SJSA1 (cell line): ENCODE data around the gene RCAN3. TPM values are rescaled to one million over a fixed set of nuclear protein-coding genes. Genes with fewer than 3 reads are reported as not detected.
A peak's percentile ranks its signal among the peaks of the same experiment; 100 is the strongest.
"Not testable (repeated sequence)": the region's sequence is repeated elsewhere in the genome, so short reads cannot be mapped to it uniquely, and the experiment has no call there.

ENCODE experiments used
- DNase-seq, 2 experiments: peaks; one replicate each; pipeline ENCODE4 v3.0.0-alpha.2; 2015 to 2020; ENCODE audit warnings: low spot score in 2 of 2, low read depth in 1 of 2
- H3K27ac ChIP-seq: fragments of 250-450 bp; sonication (Bioruptor Pico); 2 replicates; pipeline ENCODE4 v1.5.1; 2020; ENCODE audit warnings: mild to moderate bottlenecking, moderate library complexity
- H3K27me3 ChIP-seq: fragments of 250-450 bp; sonication (Bioruptor Pico); replicated peaks from 2 replicates; pipeline ENCODE4 v1.5.1; 2020; ENCODE audit warnings: mild to moderate bottlenecking, moderate library complexity
- H3K36me3 ChIP-seq: fragments of 250-450 bp; sonication (Bioruptor Pico); 2 replicates; pipeline ENCODE4 v1.5.1; 2020; ENCODE audit warnings: mild to moderate bottlenecking
- H3K4me1 ChIP-seq: fragments of 250-450 bp; sonication (Bioruptor Pico); replicated peaks from 2 replicates; pipeline ENCODE4 v1.6.1; 2021; ENCODE audit warnings: mild to moderate bottlenecking
- H3K4me3 ChIP-seq: fragments of 250-450 bp; sonication (Bioruptor Pico); 2 replicates; pipeline ENCODE4 v1.5.1; 2020; ENCODE audit warnings: mild to moderate bottlenecking
- H3K9me3 ChIP-seq: fragments of 250-450 bp; sonication (Bioruptor Pico); replicated peaks from 2 replicates; pipeline ENCODE4 v1.5.1; 2020; ENCODE audit warnings: mild to moderate bottlenecking
- total RNA-seq: library from RNA; depleted of rRNA; stranded (reverse); fragments of >200 nt; shearing (Covaris generic); gene quantifications from 2 replicates; pipeline ENCODE4 v1.2.3, GENCODE V29; 2014; rRNA removed

The RCAN3 gene
- total RNA-seq, result 13.4 and 17.7 TPM in 2 replicates

DNA sequence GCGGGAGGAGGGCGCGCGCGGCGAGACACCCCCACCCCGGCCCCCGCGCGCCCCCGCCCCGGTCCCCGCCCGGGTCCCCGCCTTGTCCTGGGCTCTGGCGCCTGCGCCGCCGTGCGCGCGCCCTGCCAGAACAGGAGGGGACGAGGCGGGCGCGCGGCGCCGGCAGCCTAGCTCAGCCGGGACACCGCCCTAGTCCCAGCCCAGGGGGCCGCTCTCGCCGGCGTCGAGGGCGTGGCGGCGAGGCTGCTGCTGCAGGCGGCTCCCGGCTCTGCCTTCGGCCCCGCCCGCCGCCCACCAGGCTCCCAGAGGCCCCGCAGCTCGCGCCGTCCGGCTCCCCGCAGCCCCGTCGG, at the start of gene RCAN3:
TSS of gene RCAN3 (plus strand) at position 128 of the 350 bp plus-strand sequence. CDS start 11,537 bp downstream, outside the sequence.
- peak within 1 kb of the TSS; percentile 84 for H3K27ac ChIP-seq
- peak within 1 kb of the TSS; percentile 78 for H3K4me3 ChIP-seq
- peaks cover 18% of the 10 kb centered on the region for H3K4me1 ChIP-seq
- DNase-seq, result peak; percentile 70 to 90
- no peaks in the 10 kb centered on the region for H3K9me3 ChIP-seq
- no peaks in the 10 kb centered on the region for H3K36me3 ChIP-seq
- no peaks in the 10 kb centered on the region for H3K27me3 ChIP-seq

DNA sequence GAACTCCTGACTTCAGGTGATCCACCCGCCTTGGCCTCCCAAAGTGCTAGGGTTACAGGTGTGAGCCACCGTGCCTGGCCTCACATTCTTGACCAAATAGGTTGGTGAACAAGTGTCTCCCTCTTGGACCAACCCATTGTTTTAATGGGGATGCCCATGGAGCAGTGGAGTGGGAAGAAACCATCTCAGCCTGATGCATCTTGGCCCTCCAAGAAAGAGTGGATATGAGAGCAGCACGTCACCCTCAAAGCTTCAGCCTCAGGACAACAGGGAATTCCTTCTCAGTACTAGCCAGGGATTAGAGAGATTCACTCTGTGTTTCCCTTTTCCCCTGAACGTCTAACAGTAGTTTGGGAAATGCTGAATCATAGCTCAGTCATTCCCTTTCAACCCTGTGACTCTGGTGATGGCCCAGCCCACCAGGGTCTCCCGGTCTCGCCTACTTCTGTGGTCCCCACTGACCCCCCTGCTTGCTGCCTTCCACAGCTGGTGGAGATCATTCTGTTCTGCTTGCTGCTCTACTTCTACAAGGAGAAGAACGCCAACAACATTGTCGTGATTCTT, 49.6 kb upstream of the RCAN3 start:
- 0 out of 2 replicates have a peak, but pooled peaks cover 4% of the 10 kb centered on the region for H3K4me1 ChIP-seq
- peaks cover 56% of the 10 kb centered on the region for H3K36me3 ChIP-seq
- H3K27ac ChIP-seq, result no peak overlapping the region
- no peak overlapping the region for H3K4me3 ChIP-seq
- DNase-seq, result no peak
- no peaks in the 10 kb centered on the region for H3K9me3 ChIP-seq
- no peaks in the 10 kb centered on the region for H3K27me3 ChIP-seq

DNA sequence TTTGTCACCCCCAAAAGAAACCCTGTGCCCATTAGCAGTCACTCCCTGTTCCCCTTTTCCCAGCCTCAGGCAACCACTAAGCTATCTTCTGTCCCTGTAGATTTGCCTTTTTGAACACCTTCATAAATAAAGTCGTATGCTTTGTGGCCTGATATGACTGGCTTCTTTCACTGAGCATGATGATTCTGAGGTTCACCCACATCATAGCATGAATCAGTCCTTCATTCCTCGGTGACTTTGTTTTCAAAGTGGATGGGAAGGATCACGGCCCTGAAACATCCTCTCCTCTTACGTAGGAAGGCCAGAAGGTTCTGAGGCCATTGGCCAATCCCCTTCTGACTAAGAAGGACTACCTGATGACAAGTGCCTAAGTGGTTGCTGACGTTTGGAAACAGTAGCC, 48.0 kb upstream of the RCAN3 start:
- H3K36me3 ChIP-seq, result peaks cover 54% of the 10 kb centered on the region
- no peak overlapping the region for H3K4me3 ChIP-seq
- no peak overlapping the region for H3K27ac ChIP-seq
- H3K27me3 ChIP-seq, result no peaks in the 10 kb centered on the region
- no peak for DNase-seq
- no peaks in the 10 kb centered on the region for H3K9me3 ChIP-seq
- 0 out of 2 replicates have a peak, but pooled peaks cover 4% of the 10 kb centered on the region for H3K4me1 ChIP-seq

DNA sequence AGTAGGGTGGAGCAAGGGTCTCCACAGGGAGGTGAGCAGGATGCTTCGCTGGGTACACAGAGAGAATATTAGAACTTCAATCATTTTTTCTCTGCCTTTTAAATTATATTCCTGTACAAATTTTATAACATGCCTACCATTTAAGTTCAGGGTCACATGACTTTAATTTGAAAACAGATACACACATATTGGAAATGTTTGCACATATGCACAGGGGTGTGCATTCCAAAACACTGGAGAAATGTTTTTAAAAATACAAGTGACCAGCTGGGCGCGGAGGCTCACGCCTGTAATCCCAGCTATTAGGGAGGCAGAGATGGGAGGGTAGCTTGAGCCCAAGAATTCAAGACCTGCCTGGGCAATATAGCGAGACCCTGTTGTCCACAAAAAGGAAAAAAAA, 47.4 kb upstream of the RCAN3 start:
- Histone ChIP-seq H3K4me1 (0 out of 2 replicates have a peak, but pooled peaks cover 4% of the 10 kb centered on the region), H3K27me3 (no peaks in the 10 kb centered on the region), H3K36me3 (peaks cover 55% of the 10 kb centered on the region), H3K27ac (no peak overlapping the region), H3K4me3 (no peak overlapping the region), H3K9me3 (no peaks in the 10 kb centered on the region)
- DNase-seq, result no peak

DNA sequence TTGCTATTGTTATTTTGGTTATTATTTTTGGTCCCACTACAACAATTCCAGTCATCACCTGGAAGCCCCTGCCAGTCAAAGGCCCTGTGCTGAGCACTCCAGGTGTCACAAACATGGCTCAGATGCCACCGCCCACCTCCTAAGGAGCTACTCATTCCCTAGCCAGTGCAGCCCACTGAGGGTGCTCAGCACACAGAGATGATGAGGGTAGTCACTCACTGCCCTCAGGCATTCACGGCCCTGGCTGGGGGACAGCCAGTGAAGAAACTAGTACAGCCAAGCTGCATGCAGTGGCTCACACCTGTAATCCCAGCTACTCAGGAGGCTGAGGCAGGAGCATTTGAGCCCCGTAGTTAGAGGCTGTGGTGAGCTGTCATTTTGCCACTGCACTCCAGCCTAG, 44.8 kb upstream of the RCAN3 start:
- H3K27me3 ChIP-seq, result no peaks in the 10 kb centered on the region
- DNase-seq, result no peak
- no peak overlapping the region for H3K4me3 ChIP-seq
- no peaks in the 10 kb centered on the region for H3K9me3 ChIP-seq
- no peak overlapping the region for H3K27ac ChIP-seq
- H3K4me1 ChIP-seq, result 0 out of 2 replicates have a peak, but pooled peaks cover 4% of the 10 kb centered on the region
- peaks cover 56% of the 10 kb centered on the region for H3K36me3 ChIP-seq

DNA sequence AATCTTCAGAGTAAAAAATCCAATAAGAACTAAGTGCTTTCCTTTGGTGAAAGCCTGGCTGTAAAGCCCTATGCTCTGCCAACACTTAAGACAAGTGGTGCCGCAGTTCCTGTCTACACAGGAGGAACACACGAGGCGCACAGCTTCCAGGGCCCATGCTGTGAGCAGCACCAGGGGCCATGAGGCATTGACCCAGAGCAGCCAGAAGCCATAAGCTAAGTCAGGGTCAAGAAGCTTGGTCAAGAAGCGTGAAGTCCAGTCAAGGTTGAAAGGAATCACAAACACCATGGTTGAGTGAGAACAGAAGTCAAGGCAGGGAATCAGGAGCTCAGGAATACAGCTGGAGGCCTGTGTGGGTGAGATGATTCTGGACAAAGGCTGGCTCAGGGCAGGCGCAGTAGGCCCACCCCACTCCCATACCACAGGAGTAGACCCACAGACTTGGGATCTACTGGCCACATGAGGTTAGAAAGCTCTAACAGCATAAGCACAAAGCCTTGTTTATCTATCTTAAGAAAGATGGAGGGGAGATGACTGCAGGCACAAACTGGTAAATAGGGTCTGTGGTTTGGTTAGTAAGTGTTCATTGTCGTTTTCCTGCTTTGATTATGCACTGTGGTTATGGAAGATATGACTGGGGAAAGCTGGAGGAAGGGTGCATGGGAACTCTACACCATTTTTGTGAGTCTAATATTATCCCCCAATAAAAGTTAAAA, 42.9 kb upstream of the RCAN3 start:
- H3K4me1 ChIP-seq, result no peaks in the 10 kb centered on the region
- no peak overlapping the region for H3K27ac ChIP-seq
- H3K9me3 ChIP-seq, result no peaks in the 10 kb centered on the region
- no peak for DNase-seq
- H3K36me3 ChIP-seq, result peaks cover 53% of the 10 kb centered on the region
- no peak overlapping the region for H3K4me3 ChIP-seq
- H3K27me3 ChIP-seq, result no peaks in the 10 kb centered on the region

DNA sequence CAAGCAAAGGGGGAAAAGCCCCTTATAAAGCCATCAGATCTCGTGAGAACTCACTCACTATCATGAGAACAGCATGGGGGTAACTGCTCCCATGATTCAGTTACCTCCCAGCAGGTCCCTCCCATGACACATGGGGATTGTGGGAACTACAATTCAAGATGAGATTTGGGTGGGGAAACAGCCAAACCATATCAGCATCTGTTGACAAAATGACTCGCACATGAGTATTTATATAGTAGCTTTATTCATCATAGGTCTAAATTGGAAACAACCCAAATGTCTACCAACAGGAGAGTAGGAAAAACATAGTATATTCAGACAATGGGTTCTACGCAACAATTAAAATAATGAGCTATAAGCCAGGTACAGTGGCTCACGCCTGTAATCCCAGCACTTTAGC, 40.5 kb upstream of the RCAN3 start:
- not testable (repeated sequence) for H3K4me3 ChIP-seq, H3K27me3 ChIP-seq, H3K4me1 ChIP-seq, H3K9me3 ChIP-seq, H3K27ac ChIP-seq
- H3K36me3 ChIP-seq, result peaks cover 55% of the 10 kb centered on the region
- peak in 1 of 2 experiments; percentile 12 for DNase-seq

DNA sequence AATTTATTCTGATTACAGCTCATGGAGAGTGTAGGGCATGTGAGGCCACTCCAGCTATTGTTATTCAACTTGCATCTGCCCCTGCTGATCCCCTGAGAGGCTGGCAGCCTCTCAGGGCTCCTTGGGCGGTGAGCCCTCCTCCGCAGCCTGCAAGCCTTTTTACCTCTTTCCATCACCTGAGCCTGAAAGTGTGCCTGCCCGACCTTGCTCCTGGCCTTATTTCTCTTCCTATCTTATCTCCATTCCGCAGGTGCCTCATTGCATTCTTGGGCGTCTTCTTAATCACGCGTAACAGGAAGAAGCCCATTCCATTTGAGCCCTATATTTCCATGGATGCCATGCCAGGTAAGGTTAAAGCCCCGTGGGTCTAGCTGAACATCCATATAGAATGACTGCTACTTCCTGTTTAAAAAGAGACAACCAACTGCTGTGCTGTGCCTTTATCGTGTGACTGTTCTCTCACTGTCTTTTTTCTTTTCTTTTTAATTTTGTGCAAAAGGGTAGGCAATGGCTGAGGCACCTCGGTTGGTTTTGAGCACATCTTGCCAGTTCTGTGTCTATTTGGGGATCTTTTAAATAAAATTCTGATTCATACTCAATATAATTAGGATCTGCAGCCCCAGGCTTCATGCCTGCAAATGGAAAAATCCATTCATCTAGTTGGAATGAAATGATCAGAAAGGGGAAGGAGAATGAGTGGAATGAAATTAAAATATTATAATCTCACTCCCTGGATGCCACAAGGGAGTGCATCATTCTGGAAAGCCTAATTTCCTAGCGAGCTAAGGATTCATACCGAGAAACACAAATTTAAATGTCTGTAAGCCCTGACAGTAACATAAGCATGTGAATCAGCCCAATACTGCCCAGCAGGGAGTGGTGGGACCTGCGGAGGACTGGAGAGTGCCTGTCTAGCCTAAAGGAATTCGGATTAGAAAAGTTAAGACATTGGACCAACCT, 38.6 kb upstream of the RCAN3 start:
- Histone ChIP-seq H3K4me3 (no peak overlapping the region), H3K4me1 (no peaks in the 10 kb centered on the region), H3K27ac (no peak overlapping the region), H3K9me3 (no peaks in the 10 kb centered on the region), H3K27me3 (no peaks in the 10 kb centered on the region), H3K36me3 (peaks cover 49% of the 10 kb centered on the region)
- no peak for DNase-seq

DNA sequence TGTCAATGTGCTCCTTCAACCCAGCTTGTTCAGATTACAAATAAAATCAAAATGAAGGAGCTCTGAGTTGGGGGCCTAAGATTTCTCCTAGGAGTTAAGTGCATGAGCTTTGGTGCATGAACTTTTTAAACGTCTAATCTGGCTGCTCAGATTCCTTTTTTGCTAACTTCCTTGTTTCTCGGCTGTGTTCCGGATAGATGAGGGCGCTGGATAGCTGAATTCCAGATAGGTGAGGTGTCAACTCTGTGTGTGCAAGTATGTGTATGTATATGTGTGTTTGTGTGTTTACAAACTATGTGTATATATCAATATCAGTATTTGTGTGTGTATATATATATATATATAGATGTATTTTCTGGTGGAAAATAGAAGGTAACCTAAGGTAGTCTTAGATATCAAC, 37.5 kb upstream of the RCAN3 start:
- Histone ChIP-seq H3K4me3 (no peak overlapping the region), H3K4me1 (no peaks in the 10 kb centered on the region), H3K27me3 (no peaks in the 10 kb centered on the region), H3K27ac (no peak overlapping the region), H3K36me3 (peaks cover 48% of the 10 kb centered on the region), H3K9me3 (no peaks in the 10 kb centered on the region)
- DNase-seq, result no peak

DNA sequence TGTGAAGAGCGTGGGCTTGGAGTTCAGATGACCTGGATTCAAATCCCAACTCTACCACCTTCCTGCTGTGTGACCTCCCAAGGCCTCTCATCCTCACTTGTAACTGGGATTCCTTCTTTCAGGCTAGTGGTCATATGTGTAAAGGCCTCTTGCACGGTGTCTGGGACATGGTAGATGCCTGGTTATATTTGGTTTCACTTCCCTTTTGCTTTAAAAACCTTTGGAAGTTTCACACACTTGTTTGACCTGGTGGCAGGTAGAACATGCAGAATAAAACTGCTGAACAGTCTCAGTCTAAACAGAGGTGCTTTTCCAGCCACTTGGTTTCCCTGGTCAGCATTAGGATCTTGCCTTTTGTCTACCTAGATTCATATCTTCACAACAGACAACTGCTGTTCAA, 37.0 kb upstream of the RCAN3 start:
- Histone ChIP-seq H3K36me3 (peaks cover 43% of the 10 kb centered on the region), H3K4me3 (no peak overlapping the region), H3K27me3 (no peaks in the 10 kb centered on the region), H3K27ac (no peak overlapping the region), H3K4me1 (no peaks in the 10 kb centered on the region), H3K9me3 (no peaks in the 10 kb centered on the region)
- no peak for DNase-seq

DNA sequence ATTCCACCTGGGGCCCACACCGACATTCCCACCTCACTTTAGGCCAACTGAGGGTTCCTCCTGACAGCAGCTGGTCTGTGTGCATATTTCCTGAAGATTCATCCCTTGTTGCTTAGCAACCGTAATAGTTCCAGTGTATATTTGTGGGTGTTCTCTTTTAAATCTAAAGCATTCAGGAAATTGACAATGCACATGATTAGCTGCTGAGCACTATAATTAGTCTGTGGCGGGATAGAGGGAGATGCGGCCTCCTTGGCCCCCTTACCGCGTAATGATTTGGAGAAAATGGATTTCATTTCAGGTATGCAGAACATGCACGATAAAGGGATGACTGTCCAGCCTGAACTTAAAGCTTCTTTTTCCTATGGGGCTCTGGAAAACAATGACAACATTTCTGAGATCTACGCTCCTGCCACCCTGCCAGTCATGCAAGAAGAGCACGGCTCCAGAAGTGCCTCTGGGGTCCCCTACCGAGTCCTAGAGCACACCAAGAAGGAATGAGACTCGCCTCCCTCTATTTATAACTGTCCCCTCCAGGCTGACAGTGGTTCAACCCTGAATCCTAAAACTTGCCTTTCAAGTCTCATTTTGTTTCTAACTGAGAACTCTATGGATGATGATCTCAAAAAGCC, 33.8 kb upstream of the RCAN3 start:
- peaks cover 27% of the 10 kb centered on the region for H3K36me3 ChIP-seq
- H3K4me1 ChIP-seq, result no peaks in the 10 kb centered on the region
- DNase-seq, result no peak
- H3K27me3 ChIP-seq, result no peaks in the 10 kb centered on the region
- no peak overlapping the region for H3K4me3 ChIP-seq
- H3K9me3 ChIP-seq, result no peaks in the 10 kb centered on the region
- H3K27ac ChIP-seq, result no peak overlapping the region

DNA sequence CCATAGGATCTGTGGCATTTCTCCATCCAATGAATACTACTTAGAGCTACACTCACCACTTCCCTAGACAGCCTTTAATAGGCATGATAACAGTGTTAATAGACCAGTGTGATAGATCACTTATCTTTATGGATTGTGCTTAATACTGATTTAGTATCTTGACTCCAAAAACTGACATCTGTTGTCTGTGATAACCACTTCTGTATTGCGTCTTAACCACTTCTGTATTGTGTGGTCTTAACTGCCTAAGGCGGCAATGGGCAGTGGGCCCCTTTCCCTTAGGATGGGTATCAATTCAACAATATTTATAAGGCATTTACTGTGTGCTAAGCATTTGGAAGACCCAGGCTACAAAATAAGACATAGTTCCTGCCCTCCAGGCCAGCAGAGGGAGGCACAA, 32.0 kb upstream of the RCAN3 start:
- Histone ChIP-seq H3K4me3 (no peak overlapping the region), H3K4me1 (no peaks in the 10 kb centered on the region), H3K27me3 (no peaks in the 10 kb centered on the region), H3K36me3 (peaks cover 20% of the 10 kb centered on the region), H3K9me3 (no peaks in the 10 kb centered on the region), H3K27ac (no peak overlapping the region)
- no peak for DNase-seq

DNA sequence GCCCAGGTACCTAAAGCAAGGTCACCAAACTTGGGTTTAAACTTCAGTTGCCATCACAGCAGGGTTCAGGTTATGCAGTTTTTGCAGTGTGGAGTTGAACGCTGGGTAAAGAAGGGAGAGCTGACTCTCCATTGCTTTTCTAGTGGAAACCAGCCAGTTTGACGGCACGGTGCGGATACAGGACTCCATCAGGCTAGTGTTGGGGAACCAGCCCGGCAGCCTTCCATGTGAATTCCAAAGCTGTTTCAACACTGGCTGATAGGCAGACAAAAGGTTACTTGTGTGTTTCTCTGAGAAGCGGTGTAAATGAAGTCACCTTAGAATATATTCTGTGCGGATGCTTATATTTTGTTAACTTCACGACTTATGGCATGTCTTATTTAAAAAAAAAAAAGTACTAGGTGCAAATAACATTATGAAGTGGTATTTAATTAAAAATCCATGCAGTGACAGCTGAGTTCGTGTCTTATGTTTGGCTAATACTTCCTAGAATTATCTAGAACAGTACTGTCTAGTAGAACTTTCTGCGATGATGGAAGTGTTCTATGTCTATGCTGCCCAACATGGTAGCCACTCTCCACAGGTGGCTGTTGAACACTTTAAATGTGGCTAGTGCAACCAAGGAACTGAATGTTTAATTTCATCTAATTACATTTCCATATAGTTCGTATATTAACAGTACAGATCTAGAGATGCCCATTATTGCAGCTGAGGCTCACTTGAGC, 29.9 kb upstream of the RCAN3 start:
- H3K27me3 ChIP-seq, result no peaks in the 10 kb centered on the region

More for the DNA sequence above, 29.9 kb upstream of the RCAN3 start:
- Histone ChIP-seq H3K27ac (no peak overlapping the region), H3K9me3 (no peaks in the 10 kb centered on the region), H3K4me3 (no peak overlapping the region), H3K36me3 (peaks cover 9% of the 10 kb centered on the region; the same call in 1 of the 2 replicates), H3K4me1 (0 out of 2 replicates have a peak, but pooled peaks cover 4% of the 10 kb centered on the region)
- no peak for DNase-seq
